Activated CD4-positive, alpha-beta T cell treated with anti-CD3 and anti-CD28 coated beads, Interleukin-2, amount 50 U/mL, for 1 hour (primary cell): ENCODE results near the gene KHNYN.
A peak's percentile ranks its signal among the peaks of the same experiment; 100 is the strongest.
"Not testable (repeated sequence)": the region's sequence is repeated elsewhere in the genome, so short reads cannot be mapped to it uniquely, and the experiment has no call there.

ENCODE experiments used
- DNase-seq: peaks from one replicate; pipeline ENCODE4 v3.0.0-alpha.2; 2020

The KHNYN gene

DNA sequence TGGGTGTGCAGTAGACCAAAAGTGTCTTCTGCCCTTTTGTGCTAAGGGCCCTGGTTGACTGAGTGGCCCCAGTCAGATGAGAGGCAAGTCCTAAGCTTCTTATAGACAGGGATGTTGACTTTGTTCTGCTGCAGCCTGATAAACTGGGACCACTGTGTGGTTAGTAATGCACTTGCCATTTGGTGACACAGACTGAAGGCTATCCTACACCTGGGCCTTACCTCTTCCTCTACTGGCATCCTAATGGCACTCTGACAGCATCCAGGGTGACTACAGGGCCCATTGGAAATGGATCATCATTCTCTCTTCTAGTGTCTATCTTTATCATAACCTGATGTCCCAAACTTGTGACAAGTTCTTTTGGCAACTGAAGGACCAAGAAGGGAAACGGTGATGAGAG is 9.5 kb downstream of the KHNYN start:
- DNase-seq = no peak

- DNase-seq = no peak
Observed at GRCh38 chr14:24439830-24440605, 10.3 kb downstream of the KHNYN start.

DNA sequence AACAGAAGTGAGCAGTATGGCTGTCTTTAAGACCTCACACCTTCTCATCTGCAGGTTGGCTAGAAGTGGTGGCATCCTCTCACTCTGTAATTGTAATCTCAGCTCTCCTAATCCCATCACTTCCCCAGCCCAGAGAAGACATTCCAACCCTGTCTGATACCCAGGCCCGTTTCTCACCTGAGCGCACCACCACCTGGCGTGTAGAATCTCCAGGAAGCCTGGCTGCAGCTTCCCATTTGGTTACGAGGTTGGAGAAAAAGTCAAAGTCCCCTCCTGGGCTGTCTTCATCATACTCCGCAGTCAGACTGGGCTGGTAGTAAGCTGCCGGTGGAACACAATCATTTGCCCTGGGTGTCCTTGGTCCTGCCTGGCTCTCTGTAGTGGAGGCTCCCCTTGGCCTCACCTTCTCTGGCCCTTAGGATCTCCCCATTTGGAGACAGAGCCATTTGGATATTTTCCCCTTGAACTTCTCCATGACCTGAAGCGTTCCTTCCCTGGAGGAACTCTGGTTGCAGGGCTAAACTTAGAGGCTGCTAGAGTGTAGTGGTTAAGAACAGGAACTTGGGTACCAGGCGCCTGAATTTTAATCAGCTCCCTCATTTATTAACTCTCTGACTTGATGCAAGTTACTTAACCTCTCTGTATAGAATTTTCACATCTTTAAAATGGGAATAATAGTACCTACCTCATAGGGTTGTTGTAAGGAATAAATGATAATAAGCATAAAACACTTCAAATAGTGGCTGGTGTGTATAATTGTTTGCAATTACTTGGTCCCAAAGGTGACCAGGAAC is 11.0 kb downstream of the KHNYN start:
- no peak for DNase-seq

GRCh38 chr14:24441485-24441884 is 11.7 kb downstream of the KHNYN start:
- no peak for DNase-seq

DNA sequence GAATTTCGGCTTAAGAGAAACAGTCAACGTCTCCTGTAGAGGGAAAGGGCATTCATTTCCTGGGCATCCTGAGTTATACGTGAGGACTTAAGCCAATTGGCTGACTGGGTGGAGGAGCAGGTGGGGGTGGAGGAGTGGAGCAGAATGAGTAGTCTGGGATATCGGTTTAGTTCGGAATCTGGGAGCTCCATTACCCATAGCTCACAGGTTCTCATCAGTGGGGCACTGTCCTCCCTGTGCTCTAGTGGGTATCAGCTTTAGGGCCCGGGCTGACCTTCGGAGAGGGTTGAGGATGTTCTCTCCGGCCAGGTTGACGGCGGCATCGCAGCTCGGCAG is 12.1 kb downstream of the KHNYN start:
- DNase-seq = no peak

DNA sequence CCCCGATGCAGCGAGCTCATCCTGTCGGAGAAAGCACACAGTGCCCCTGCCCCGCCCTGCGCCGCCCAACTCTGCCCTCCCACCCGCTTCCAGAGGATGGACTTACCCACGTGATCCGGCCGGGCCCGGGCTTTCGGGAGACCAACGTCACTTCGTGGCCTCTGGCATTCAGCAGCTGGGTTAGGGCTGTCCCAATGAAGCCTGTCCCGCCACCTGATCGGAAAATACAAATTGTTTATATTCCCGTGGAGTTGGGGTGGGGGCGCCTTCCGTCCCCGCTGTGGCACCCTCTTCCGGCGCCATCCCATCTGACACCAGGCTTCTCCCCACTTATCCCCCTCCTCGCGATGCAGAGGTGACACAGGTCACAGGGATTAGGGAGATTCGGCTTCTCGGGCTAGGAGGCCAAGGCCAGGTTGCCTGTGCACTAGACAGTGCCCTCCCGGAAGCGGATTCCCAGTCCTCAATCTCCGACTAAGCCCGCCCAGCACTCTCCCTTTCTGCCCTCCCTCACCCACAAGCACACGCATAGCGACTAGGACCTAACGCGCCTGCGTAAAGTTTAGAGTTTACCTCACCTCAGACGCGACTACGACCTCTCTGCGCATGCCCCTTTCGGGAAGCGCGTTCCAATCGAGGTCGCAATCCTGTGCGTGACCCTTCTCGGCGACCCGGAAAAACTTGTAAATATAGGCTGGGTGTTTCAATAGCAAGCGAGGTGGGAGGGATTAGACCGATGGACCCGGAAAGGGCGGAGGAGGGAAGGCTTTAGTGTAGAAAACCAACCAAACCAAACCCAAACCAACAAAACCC is 12.7 kb downstream of the KHNYN start, which contains the start of gene SDR39U1:
SDR39U1 (minus strand) TSS at position 537 of the 813 bp plus-strand sequence; CDS start at position 530, 7 bp downstream.
- peak; percentile 94 for DNase-seq

DNA sequence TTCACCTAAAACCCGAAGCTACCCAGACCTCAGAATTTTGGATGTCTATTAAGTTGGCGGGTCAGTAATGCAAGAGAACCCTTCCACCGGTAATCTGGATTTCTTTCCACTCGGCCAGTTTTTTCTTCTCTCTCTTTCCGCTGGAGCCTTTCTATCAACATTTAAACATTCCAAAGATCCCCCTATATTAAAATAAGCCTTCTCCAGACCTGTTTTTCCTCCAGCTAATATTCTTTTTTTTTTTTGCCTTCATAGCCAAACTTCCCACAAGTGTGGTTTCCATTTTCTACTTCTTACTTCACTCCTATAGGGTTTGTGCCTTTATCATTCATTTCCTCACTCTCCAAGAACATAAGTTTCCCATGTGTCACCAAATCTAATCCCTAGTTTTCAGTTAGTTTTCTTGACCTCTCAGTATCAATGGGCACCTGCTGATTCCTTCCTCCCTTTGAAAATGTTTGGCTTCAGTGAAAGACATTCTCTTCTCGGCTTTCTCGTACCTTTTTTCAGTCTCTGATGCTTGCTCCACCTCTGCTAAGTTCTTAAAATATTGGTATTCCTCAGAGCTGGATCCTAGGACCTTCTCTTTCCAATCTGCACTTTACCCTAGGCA is 13.4 kb downstream of the KHNYN start:
- no peak for DNase-seq

GRCh38 chr14:24450828-24451227 is 21.1 kb downstream of the KHNYN start:
- not testable (repeated sequence) for DNase-seq

DNA sequence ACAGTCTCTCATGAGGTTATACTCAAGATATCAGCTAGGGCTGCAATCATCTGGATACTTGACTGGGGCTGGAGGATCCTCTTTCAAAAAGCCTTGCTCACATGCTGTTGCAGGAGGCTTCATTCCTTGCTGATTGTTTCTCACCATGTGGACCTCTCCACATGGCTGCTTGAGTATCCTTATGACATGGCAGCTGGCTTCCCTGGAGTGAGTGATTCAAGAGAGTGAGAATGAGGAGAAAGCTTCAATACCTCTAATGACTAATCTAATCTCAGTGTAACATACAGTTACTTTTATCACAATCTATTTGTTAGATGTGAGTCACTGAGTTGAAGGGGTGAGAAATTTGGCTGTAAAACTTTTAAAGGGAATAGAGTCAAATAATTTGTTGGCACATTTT is 27.2 kb downstream of the KHNYN start:
- DNase-seq = no peak

DNA sequence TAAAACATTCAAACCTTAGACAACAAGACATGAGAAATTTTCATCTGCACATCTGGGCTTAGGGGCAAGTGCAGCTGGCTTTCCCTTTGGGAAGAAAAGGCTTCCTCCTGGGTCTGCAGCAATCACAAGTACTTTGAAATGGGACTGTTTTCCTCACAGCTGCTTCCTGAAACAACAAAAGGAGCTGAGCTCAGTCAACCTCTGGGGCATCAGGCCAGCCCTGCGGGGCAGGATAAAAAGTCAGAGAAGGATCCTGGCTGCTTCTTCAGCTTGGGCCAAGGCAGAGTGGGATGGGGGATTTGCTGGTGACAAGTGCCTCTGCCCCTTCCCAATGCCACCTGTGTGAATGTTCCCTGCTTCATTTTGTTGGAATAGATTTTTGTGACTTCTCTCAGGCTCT is 29.0 kb downstream of the KHNYN start:
- no peak for DNase-seq

DNA sequence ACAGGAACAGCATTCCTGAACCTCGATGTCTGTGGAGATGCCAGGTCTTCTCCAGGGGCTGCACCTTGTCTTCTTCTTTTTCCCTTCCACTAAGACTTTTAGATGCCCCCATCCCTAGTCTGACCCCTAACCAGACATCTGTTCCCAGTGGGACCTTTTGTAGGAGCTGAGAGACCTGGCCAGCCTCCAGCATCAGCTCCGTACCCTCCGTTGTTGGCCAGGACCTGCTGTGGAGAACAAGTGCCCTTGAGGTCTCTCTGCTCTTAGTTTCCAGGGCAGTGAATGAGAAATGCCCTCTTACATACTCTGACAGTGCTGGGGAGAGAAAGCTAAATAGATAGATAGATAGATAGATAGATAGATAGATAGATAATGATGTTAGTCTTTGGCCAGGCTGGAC is 29.6 kb downstream of the KHNYN start:
- DNase-seq = no peak

DNA sequence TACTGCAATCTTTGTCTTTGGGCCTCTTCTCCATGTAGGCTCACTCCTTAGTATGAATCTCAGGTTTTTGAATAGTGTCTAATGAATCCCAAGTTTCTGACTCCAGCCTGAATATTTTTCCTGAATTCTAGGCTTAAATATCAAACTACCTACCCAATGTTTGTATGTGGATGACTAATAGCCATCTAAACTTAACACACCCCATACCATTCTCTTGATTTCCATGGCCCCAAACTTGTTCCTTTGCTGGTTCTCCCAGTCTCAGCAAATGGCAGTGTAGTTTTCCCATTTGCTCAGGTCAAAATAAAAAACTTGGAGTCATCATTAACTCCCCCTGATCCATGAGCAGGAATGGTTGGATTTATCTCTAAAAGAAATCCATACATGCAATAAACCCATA is 31.6 kb downstream of the KHNYN start:
- DNase-seq = no peak

DNA sequence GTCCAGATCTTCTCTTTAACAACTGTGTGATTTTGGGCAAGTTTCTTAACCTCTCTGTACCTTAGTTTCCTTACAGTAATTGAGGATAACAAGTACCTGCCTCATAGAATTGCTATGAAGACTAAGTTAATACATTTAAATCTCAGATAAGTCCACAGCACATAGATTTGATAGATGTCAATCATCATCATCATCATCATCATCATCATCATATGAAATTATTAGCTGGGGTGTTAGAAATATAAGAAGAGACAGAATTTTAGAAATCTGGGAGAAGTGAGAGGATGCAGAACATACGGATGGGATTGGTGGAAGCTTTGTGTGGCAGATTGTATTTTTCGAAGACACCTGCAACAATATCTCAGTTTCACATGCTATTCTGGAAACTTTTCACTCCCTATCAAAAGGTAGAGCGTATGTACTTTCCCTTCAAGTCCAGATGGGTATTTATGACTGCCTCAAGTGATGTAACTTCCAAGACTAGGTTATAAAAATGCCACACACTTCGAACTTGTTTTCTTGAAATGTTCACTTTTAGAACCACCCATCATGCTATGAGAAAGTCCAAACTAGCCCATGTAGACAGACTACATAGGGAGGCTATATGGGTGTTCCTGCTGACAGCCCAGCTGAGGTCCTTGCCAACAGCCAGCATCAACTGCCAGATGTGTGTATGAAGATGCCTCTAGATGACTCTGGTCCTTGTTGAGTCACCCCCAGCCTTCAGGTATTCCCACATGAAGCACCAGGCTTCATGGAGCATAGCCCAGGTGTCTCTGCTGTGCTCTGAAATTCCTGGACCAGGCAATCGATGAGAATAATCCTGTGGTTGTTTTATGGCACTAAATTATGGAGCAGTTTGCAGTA is 33.5 kb downstream of the KHNYN start:
- DNase-seq = no peak

DNA sequence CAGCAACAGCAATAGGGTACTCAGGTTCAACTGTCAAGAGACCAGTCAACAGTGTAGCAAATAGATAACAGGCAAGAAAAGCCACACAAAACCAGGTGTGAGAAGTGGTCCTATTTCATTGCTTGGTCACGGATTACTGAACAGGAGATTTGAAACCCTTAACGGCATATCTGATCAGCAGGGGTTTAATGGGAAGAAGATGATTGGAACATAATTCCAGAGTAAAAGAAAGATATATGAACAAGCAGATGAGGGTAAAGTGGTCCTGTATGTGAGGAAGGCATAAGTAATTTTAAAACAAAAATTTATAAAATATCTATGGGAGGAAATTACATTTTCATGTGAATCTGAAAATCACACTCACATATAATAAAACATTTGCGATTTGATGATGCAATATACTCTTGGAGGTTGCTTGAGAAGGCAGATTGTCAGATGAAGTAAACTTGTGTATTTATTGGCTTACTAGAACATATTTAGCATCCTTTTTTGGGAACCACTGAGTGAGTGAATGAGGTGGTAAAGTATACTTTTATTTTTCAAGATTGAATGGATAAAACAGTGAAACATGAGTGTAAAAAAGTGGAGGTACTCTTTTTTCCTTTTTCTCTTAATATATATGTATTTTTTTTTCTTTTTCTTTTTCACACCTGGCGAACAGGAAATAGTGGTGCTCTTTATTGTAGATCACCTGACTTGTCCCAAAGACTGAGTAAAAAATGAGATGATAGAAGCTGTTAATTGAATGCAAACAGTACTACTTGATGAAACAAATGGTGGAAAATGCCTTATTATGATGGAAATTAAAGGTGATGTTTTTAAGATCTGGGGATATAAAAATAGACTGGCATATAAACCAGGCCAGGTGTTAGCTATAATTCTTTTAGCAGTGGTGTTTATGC is 34.4 kb downstream of the KHNYN start:
- DNase-seq = no peak

DNA sequence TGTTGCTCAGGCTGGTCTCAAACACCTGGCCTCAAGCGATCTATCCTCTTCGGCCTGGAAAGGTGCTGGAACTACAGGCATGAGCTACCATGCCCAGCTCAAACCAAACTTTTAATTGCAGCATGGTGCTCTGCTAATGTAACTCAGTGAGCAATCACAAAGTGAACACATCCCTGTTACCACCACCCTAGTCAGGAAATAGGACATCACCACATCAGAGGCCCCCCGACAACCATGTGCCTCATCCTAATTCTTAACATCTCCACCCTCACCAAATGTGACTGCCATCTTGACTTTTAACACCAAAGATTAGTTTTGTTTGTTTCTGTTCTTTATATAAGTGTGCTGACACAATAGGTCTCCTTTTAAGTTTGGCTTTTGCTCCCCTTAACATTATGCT is 35.6 kb downstream of the KHNYN start:
- DNase-seq = no peak

DNA sequence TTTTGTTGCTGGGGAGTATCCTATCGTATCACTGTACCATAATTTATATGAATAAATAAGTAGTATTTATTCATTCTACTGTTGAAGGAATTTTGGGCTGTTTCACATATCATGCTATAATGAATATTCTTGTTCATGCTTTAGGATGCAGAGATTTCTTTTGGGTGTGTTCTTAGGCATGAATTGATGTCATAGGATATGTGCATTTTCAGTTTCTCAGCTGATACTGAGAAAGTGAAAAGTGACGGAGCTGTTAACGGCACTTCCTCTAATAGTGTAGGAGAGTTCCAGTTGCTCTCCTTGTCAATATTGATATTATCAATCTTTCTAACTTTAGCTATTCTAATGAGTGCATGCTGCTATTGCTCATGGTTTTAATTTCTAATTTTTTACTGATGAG is 36.1 kb downstream of the KHNYN start:
- no peak for DNase-seq

GRCh38 chr14:24470450-24470849 is 40.7 kb downstream of the KHNYN start:
- not testable (repeated sequence) for DNase-seq

GRCh38 chr14:24473211-24473610 is 43.5 kb downstream of the KHNYN start:
- DNase-seq = no peak

DNA sequence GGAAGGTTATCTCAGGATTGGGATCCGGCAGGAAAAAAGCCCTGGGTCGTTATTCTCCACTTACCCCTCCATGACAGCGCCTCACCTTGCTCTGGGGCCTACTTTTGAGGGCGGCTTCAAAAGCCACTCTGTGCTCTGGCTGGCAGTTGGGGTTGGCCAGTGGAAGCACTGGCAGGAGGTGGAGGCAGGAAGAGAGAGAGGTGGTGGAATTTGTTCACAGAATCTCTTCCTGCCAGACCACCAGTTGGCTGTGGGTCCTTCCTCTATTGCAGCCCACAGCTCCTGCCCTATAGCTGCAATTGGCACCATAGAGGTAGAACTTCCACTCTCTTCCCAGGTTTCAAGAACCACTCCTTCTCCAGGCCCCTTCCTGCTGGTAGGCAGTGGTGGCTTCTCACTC is 45.5 kb downstream of the KHNYN start:
- DNase-seq = no peak

DNA sequence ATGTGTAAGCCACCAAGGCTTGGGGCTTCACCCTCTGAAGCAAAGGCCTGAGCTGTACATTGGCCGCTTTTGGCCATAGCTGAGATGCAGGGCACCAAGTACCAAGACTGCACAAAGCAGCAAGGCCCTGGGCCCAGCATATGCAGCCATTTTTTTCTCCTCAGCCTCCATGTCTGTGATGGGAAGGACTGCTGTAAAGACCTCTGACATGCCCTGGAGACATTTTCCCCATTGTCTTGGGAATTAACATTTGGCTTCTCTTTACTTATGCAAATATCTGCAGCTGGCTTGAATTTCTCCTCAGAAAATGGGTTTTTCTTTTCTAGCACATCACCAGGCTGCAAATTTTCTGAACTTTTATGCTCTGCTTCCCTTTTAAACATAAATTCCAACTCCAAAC is 50.2 kb downstream of the KHNYN start:
- DNase-seq = not testable (repeated sequence)
